ENCODE results near the gene MTHFD1L. TPM values are rescaled to one million over a fixed set of nuclear protein-coding genes. Genes with fewer than 3 reads are reported as not detected.

Gene MTHFD1L
- total RNA-seq, 4 donors from 2014 or later, result 2.5 to 7.1 (median 4.2) TPM

- TF ChIP-seq, protein P1, sequence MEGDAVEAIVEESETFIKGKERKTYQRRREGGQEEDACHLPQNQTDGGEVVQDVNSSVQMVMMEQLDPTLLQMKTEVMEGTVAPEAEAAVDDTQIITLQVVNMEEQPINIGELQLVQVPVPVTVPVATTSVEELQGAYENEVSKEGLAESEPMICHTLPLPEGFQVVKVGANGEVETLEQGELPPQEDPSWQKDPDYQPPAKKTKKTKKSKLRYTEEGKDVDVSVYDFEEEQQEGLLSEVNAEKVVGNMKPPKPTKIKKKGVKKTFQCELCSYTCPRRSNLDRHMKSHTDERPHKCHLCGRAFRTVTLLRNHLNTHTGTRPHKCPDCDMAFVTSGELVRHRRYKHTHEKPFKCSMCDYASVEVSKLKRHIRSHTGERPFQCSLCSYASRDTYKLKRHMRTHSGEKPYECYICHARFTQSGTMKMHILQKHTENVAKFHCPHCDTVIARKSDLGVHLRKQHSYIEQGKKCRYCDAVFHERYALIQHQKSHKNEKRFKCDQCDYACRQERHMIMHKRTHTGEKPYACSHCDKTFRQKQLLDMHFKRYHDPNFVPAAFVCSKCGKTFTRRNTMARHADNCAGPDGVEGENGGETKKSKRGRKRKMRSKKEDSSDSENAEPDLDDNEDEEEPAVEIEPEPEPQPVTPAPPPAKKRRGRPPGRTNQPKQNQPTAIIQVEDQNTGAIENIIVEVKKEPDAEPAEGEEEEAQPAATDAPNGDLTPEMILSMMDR (IDR thresholded peaks at IDR 0.05), result no peak
- TF ChIP-seq EP300 (IDR thresholded peaks at IDR 0.05) (no peak), POLR2AphosphoS5 (IDR thresholded peaks at IDR 0.05) (no peak), POLR2A (IDR thresholded peaks at IDR 0.05; ENCODE audit: low read depth) (no peak)
- DNase-seq (ENCODE audit: extremely low spot score), result no peak
- WGBS, result 76% methylated on average over 12 of the region's 12 CpGs
- intact Hi-C loops (cut with DNase I), result no loop called here
- no peak overlapping the region for H3K27ac ChIP-seq (replicated peaks in 1 of 4)
- H3K4me1 ChIP-seq, result peaks cover 0 to 14% (median 8%) of the 10 kb centered on the region in 4 donors
- H3K4me3 ChIP-seq, result no peak overlapping the region
- no peaks in the 10 kb centered on the region for H3K9me3 ChIP-seq
- H3K27me3 ChIP-seq, result no peaks in the 10 kb centered on the region
- H3K36me3 ChIP-seq, result no peaks in the 10 kb centered on the region
Observed at GRCh38 chr6:151052021-151052646, 186.6 kb downstream of the MTHFD1L start.

DNA sequence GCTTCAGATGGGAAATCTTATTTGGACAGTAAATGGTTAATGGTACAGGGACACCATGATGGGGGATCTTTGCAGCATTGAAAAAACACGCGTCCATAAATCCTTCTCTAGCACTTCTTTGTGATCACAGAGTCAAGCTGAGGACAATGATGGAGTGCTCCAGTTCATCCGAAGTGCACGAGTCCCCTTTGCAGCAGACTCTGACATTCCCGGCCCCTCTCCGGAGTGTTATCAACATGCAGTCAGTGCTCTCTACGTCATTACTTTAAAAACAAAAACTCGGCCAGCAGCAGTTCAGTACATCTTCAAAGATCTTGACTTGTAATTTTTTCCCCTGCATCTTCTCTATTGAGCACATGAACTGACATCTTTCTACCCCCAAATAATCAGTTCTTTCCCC lies 188.8 kb downstream of the MTHFD1L start:
- intact Hi-C loops (cut with DNase I), result no loop called here
- H3K27ac ChIP-seq (replicated peaks in 1 of 4), result no peak overlapping the region
- WGBS, result 37% methylated on average over 8 of the region's 8 CpGs
- H3K4me1 ChIP-seq, result peaks cover 5 to 21% (median 13%) of the 10 kb centered on the region in 4 donors
- DNase-seq (ENCODE audit: extremely low spot score), result peak; percentile 89
- no peaks in the 10 kb centered on the region for H3K36me3 ChIP-seq
- H3K9me3 ChIP-seq, result no peaks in the 10 kb centered on the region
- H3K27me3 ChIP-seq, result no peaks in the 10 kb centered on the region
- TF ChIP-seq POLR2A (IDR thresholded peaks at IDR 0.05; ENCODE audit: low read depth), result no peak
- TF ChIP-seq EP300 (IDR thresholded peaks at IDR 0.05), result no peak
- TF ChIP-seq POLR2AphosphoS5 (IDR thresholded peaks at IDR 0.05), result peak in 1 of 2 donors; percentile 55
- TF ChIP-seq, protein P1 (IDR thresholded peaks at IDR 0.05), result no peak
- H3K4me3 ChIP-seq, result no peak overlapping the region

- Histone ChIP-seq H3K36me3 (no peaks in the 10 kb centered on the region), H3K4me1 (peaks cover 5 to 21% (median 13%) of the 10 kb centered on the region in 4 donors), H3K27ac (replicated peaks in 1 of 4) (no peak overlapping the region), H3K27me3 (no peaks in the 10 kb centered on the region), H3K9me3 (no peaks in the 10 kb centered on the region), H3K4me3 (no peak overlapping the region)
- intact Hi-C loops (cut with DNase I), result no loop called here
- no peak for TF ChIP-seq EP300 (IDR thresholded peaks at IDR 0.05)
- TF ChIP-seq, protein P1 (IDR thresholded peaks at IDR 0.05), result no peak
- no peak for TF ChIP-seq POLR2A (IDR thresholded peaks at IDR 0.05; ENCODE audit: low read depth)
- no peak for TF ChIP-seq POLR2AphosphoS5 (IDR thresholded peaks at IDR 0.05)
- DNase-seq (ENCODE audit: extremely low spot score), result peak; percentile 77
- WGBS, result 90% methylated on average over 9 of the region's 9 CpGs
Observed at GRCh38 chr6:151056230-151056907, 190.9 kb downstream of the MTHFD1L start.

- Histone ChIP-seq H3K4me1 (peaks cover 5 to 18% (median 13%) of the 10 kb centered on the region in 4 donors), H3K9me3 (no peaks in the 10 kb centered on the region), H3K27ac (replicated peaks in 1 of 4) (no peak overlapping the region), H3K4me3 (no peak overlapping the region), H3K27me3 (no peaks in the 10 kb centered on the region), H3K36me3 (no peaks in the 10 kb centered on the region)
- TF ChIP-seq, protein P1 (IDR thresholded peaks at IDR 0.05), result no peak
- TF ChIP-seq EP300 (IDR thresholded peaks at IDR 0.05), result no peak
- TF ChIP-seq POLR2AphosphoS5 (IDR thresholded peaks at IDR 0.05), result no peak
- no peak for TF ChIP-seq POLR2A (IDR thresholded peaks at IDR 0.05; ENCODE audit: low read depth)
- intact Hi-C loops (cut with DNase I), result no loop called here
- no peak for DNase-seq (ENCODE audit: extremely low spot score)
- WGBS, result 92% methylated on average over 3 of the region's 3 CpGs
Observed at GRCh38 chr6:151057061-151057460, 191.6 kb downstream of the MTHFD1L start.
